Skin epidermis (tissue), 12 donors: ENCODE data around the gene AAK1.
"Not testable (repeated sequence)": the region's sequence is repeated elsewhere in the genome, so short reads cannot be mapped to it uniquely, and the experiment has no call there.

Experiments
- H3K27ac ChIP-seq, 21 experiments: fragments of 200-600 bp; sonication (generic) in 11 of 21; one replicate each; pipeline ENCODE4 v1.5.0; 2020; ENCODE audit warnings: mild to moderate bottlenecking in 3 of 21, inconsistent platforms in 2 of 21, moderate library complexity in 2 of 21
- H3K4me3 ChIP-seq, 7 experiments: fragments of 200-600 bp; sonication (generic) in 2 of 7; one replicate each; pipeline ENCODE4 v1.5.0; 2020; ENCODE audit warnings: inconsistent platforms in 2 of 7, mild to moderate bottlenecking in 2 of 7, moderate library complexity in 1 of 7

Gene AAK1

GRCh38 chr2:69436938-69437750 lies 206.4 kb downstream of the AAK1 start, which contains the start of gene NFU1:
TSS of gene NFU1 (minus strand) at chr2:69437435. CDS start at chr2:69437422, 13 bp downstream.
- H3K4me3 ChIP-seq, result peak within 1 kb of the TSS; percentile 48 to 71 (median 68)

DNA sequence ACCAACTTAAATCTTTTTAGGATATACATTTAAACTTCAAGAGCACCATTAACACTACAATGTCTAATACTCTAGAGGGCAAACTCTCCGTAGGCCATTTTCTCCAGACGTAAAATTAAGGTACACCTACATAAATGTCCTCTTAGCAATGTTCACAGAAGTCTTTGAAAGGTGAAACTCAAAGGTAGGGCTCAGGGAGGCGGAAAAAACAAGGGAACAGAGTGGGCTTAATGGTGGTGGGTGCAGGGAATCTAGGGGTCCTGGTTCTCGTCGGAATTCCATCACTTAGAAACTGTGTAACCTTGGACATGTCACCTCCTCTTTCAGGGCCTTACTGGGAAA lies 207.0 kb downstream of the AAK1 start:
- Histone ChIP-seq H3K27ac (peak overlapping the region; percentile 67 to 99 (median 97)), H3K4me3 (peak overlapping the region; percentile 48 to 71 (median 68))

More at GRCh38 chr2:69436938-69437750, 206.4 kb downstream of the AAK1 start, which contains the start of gene NFU1:
- H3K27ac ChIP-seq, result peak within 1 kb of the TSS; percentile 67 to 99 (median 97)

- H3K27ac ChIP-seq, result peak overlapping the region in 2 of 21 experiments; percentile 98 to 99
These were observed 208.8 kb downstream of the AAK1 start for GRCh38 chr2:69434753-69435152.

DNA sequence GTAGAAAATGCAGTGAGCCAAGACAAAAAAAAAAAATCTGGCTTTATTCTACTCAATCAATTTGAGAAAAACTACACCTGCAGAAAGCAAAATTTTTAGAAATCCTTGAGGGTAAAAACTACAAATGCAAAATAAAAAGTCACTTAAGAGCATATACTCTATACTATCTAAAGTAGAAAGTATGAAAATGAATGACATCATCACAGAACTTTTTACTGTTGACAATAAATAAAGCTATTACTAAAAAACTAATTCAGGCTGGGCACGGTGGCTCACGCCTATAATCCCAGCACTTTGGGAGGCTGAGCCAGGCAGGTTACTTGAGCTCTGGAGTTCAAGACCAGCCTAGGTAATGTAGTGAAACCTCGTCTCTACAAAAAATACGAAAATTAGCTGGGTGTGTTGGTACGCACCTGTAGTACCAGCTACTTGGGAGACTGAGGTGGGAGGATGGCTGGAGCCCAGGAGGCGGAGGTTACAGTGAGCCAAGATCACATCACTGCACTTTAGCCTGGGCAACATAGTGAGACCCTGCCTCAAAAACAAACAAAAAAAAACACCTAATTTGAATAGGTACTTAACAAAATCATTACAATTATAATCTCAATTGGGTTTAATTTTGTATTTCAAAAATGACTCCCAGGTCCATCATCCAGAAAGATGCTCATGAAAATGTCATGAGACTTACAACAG lies 213.9 kb downstream of the AAK1 start:
- peak overlapping the region in 1 of 21 experiments; percentile 17 for H3K27ac ChIP-seq

More at GRCh38 chr2:69434753-69435152, 208.8 kb downstream of the AAK1 start:
- no peak overlapping the region for H3K4me3 ChIP-seq

DNA sequence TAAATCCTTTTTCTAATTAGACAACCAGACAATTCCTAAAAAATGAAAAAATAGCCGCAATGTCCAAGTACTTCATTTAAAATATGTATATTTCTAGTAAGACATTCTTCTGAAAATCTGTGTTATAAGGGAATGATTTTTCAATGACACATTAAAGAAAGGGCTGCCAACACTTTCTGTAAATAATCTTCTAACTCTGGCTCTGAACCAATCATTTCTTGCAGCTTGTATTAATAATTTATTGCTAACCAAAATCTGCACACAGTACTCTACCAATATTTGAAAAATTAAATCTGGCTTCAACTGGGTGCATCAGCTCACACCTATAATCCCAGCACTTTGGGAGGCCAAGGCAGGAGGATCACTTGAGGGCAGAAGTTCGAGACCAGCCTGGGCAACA lies 214.6 kb downstream of the AAK1 start:
- no peak overlapping the region for H3K4me3 ChIP-seq
- H3K27ac ChIP-seq, result peak overlapping the region in 1 of 21 experiments; percentile 17

More for the DNA sequence above, 213.9 kb downstream of the AAK1 start:
- H3K4me3 ChIP-seq, result no peak overlapping the region

- no peak overlapping the region for H3K4me3 ChIP-seq
- no peak overlapping the region for H3K27ac ChIP-seq
These were observed 219.1 kb downstream of the AAK1 start for GRCh38 chr2:69424419-69424818.

DNA sequence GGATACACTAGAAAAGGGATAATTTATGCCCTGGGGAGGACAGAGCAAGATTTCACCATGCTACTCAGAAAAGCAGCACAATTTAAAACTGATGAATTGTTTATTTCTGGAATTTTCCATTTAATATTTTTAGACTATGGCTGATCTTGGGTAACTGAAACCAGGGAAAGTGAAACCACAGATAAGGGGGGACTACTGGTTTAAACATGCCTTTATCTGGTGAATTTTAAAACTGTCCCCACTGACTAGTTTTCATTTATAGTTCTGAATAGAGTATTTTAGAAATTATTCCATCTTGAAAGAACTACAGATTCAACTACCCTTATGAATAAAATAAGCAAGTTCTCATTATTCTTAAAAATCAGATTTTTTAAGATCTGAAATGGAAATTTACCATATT lies 221.3 kb downstream of the AAK1 start:
- H3K4me3 ChIP-seq, result no peak overlapping the region
- no peak overlapping the region for H3K27ac ChIP-seq

- H3K4me3 ChIP-seq, H3K27ac ChIP-seq: not testable (repeated sequence)
These were observed 224.4 kb downstream of the AAK1 start for GRCh38 chr2:69419111-69419510.

DNA sequence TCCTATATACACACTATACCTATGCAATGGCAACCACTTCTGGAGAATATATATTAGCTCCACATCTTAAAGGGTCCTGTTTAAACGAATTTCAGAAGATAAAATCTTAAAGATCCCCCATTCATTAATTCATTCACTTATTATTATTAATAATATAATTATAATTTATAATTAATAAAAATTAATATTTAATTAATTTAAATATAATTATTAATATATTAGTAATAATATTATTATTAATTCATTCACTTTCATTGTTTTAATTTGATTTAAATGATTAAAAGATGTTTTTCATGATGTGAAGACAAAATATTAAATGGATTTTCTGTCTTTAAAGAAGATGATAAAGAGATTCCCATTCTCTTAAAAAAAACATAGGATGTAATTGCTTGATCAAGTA lies 227.4 kb downstream of the AAK1 start:
- Histone ChIP-seq H3K4me3 (no peak overlapping the region), H3K27ac (no peak overlapping the region)
